Hindlimb muscle (tissue), 1 donor: ENCODE data around the gene THRB. TPM values are rescaled to one million over a fixed set of nuclear protein-coding genes. Genes with fewer than 3 reads are reported as not detected.

Experiments used
- DNase-seq: peaks from one replicate; pipeline ENCODE4 v3.0.0-alpha.2; 2013
- polyA plus RNA-seq: library from polyadenylated mRNA; unstranded; fragments of 120-200 nt; gene quantifications from one replicate; pipeline ENCODE4 v1.2.1, GENCODE V29; 2013; ENCODE audit not compliant: insufficient read length

Gene THRB
- polyA plus RNA-seq, 1 donor, result 1.3 TPM

- DNase-seq, result no peak
Observed at GRCh38 chr3:24300949-24301348, 193.7 kb downstream of the THRB start.

- no peak for DNase-seq
Observed at GRCh38 chr3:24299806-24300626, 194.6 kb downstream of the THRB start.

- DNase-seq, result no peak
Observed at GRCh38 chr3:24299246-24299805, 195.3 kb downstream of the THRB start.

GRCh38 chr3:24296441-24297205 is 198.0 kb downstream of the THRB start:
- no peak for DNase-seq

GRCh38 chr3:24294150-24294549 is 200.5 kb downstream of the THRB start:
- DNase-seq, result no peak

GRCh38 chr3:24291646-24292045 is 203.0 kb downstream of the THRB start:
- DNase-seq, result no peak

GRCh38 chr3:24290596-24290995 is 204.1 kb downstream of the THRB start:
- DNase-seq, result no peak

- DNase-seq, result peak; percentile 39
Observed at GRCh38 chr3:24288496-24289236, 206.0 kb downstream of the THRB start.

GRCh38 chr3:24287755-24288450 is 206.7 kb downstream of the THRB start:
- peak; percentile 36 for DNase-seq

GRCh38 chr3:24286405-24286804 is 208.2 kb downstream of the THRB start:
- DNase-seq, result no peak

- no peak for DNase-seq
Observed at GRCh38 chr3:24278543-24278942, 216.1 kb downstream of the THRB start.

- no peak for DNase-seq
Observed at GRCh38 chr3:24273491-24273890, 221.2 kb downstream of the THRB start.

- DNase-seq, result no peak
Observed at GRCh38 chr3:24272875-24273274, 221.8 kb downstream of the THRB start.

GRCh38 chr3:24272408-24272807 is 222.2 kb downstream of the THRB start:
- no peak for DNase-seq

GRCh38 chr3:24271228-24271627 is 223.4 kb downstream of the THRB start:
- DNase-seq, result no peak

- no peak for DNase-seq
Observed at GRCh38 chr3:24270744-24271143, 223.9 kb downstream of the THRB start.

- DNase-seq, result no peak
Observed at GRCh38 chr3:24270204-24270691, 224.4 kb downstream of the THRB start.

- DNase-seq, result no peak
Observed at GRCh38 chr3:24264748-24265158, 229.9 kb downstream of the THRB start.

- no peak for DNase-seq
Observed at GRCh38 chr3:24264011-24264410, 230.6 kb downstream of the THRB start.

GRCh38 chr3:24263069-24263668 is 231.5 kb downstream of the THRB start:
- DNase-seq, result no peak

- no peak for DNase-seq
Observed at GRCh38 chr3:24261521-24261920, 233.1 kb downstream of the THRB start.
